Loucy (cell line): ENCODE measurements around the gene UBE2K.
"Not testable (repeated sequence)": the region's sequence is repeated elsewhere in the genome, so short reads cannot be mapped to it uniquely, and the experiment has no call there.

ENCODE experiments used
- EZH2phosphoT487 ChIP-seq: fragments of 200-600 bp; IDR thresholded peaks from 2 replicates; pipeline ENCODE4 v1.6.1; 2018; ENCODE audit warnings: antibody characterized with exemption, mild to moderate bottlenecking, moderate library complexity, borderline replicate concordance
- TF ChIP-seq, protein P1 (sequence below): fragments of 200-600 bp; sonication (generic); conservative IDR thresholded peaks from 2 replicates; pipeline ENCODE4 v1.5.1; 2014; ENCODE audit warnings: mild to moderate bottlenecking, antibody characterized with exemption, low read length

DNA sequence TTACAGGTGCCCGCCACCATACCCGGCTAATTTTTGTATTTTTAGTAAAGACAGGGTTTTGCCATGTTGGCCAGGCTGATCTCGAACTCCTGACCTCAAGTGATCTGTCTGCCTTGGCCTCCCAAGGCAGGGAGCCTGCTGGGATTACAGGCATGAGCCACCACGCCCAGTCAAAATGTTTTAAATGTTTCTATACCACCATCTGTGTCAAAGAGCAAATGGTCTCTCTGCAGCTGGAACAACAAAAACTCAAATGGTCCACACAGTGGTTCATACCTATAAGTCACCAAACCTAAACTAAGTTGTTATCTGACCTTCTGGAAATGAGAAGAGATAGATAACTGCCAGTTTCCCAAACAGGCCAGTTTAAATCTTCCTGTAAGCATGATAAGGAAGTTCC, 46.4 kb upstream of the UBE2K start:
- TF ChIP-seq EZH2phosphoT487: not testable (repeated sequence)
- TF ChIP-seq, protein P1, sequence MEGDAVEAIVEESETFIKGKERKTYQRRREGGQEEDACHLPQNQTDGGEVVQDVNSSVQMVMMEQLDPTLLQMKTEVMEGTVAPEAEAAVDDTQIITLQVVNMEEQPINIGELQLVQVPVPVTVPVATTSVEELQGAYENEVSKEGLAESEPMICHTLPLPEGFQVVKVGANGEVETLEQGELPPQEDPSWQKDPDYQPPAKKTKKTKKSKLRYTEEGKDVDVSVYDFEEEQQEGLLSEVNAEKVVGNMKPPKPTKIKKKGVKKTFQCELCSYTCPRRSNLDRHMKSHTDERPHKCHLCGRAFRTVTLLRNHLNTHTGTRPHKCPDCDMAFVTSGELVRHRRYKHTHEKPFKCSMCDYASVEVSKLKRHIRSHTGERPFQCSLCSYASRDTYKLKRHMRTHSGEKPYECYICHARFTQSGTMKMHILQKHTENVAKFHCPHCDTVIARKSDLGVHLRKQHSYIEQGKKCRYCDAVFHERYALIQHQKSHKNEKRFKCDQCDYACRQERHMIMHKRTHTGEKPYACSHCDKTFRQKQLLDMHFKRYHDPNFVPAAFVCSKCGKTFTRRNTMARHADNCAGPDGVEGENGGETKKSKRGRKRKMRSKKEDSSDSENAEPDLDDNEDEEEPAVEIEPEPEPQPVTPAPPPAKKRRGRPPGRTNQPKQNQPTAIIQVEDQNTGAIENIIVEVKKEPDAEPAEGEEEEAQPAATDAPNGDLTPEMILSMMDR: not testable (repeated sequence)
